ENCODE data around the gene CTNNBIP1.
A peak's percentile ranks its signal among the peaks of the same experiment; 100 is the strongest.

The CTNNBIP1 gene

GRCh38 chr1:9822490-9822889 is 87.6 kb downstream of the CTNNBIP1 start:
- peak overlapping the region; percentile 99 for H3K27ac ChIP-seq
- TF ChIP-seq, protein P1, sequence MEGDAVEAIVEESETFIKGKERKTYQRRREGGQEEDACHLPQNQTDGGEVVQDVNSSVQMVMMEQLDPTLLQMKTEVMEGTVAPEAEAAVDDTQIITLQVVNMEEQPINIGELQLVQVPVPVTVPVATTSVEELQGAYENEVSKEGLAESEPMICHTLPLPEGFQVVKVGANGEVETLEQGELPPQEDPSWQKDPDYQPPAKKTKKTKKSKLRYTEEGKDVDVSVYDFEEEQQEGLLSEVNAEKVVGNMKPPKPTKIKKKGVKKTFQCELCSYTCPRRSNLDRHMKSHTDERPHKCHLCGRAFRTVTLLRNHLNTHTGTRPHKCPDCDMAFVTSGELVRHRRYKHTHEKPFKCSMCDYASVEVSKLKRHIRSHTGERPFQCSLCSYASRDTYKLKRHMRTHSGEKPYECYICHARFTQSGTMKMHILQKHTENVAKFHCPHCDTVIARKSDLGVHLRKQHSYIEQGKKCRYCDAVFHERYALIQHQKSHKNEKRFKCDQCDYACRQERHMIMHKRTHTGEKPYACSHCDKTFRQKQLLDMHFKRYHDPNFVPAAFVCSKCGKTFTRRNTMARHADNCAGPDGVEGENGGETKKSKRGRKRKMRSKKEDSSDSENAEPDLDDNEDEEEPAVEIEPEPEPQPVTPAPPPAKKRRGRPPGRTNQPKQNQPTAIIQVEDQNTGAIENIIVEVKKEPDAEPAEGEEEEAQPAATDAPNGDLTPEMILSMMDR (conservative IDR thresholded peaks at IDR 0.05), result no peak

DNA sequence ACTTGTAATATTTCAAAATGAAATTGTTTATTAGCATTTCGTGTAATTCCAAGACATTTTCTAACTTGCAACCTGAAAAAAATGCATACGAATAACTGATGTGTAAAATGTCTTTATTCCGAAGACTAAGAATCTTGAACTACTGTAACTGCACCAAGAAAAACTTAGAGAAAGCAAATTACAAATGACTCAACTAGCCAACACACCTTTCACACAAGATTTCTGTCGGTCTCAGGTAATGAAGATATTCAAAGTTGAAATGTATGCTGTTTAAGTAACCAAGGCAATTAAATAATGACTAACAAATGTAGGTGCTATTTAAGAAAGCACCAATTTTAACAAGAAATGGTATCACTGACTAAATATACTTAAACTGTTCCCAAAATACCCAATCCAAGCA is 88.4 kb downstream of the CTNNBIP1 start:
- TF ChIP-seq, protein P1 (conservative IDR thresholded peaks at IDR 0.05), result no peak
- H3K27ac ChIP-seq, result peak overlapping the region; percentile 99

DNA sequence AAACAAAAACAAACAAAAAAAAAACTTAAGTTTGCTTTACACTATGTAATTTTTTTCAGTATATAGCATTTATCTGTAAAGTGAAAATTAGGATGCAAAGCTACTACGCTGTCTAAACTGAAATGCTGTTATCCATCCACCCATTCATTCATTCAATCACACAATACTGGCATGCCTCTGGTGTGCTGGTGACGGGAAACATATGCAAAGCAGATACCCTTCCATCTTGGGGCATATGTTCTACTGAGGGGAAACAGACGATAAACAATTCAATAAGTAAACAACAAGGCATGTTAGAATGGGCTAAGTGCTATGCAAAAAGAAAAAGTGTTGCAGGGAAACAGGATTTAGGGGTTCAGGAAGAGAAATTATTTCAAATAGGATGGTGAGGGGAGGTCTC is 89.5 kb downstream of the CTNNBIP1 start:
- TF ChIP-seq, protein P1 (conservative IDR thresholded peaks at IDR 0.05), result no peak
- H3K27ac ChIP-seq, result no peak overlapping the region; the same call in 1 of the 2 replicates

- H3K27ac ChIP-seq, result no peak overlapping the region
- TF ChIP-seq, protein P1 (conservative IDR thresholded peaks at IDR 0.05), result no peak
Observed at GRCh38 chr1:9817734-9818133, 92.3 kb downstream of the CTNNBIP1 start.

DNA sequence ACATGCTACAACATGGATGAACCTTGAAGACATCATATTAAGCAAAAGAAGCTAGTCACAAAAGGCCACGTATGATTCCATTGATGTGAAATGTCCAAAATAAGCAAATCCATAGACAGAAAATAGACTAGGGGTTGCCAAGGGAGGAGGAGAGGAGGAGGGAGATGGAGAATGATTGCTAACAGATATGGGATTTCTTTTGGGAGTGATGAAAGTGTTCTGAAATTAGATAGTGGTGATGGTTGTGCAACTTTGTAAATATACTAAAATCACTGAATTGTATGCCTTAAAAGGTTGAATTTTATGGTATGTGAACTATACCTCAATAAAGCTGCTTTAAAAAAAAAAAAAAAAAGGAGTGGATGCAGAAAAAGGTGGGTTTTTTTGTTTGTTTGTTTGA is 93.9 kb downstream of the CTNNBIP1 start:
- TF ChIP-seq, protein P1 (conservative IDR thresholded peaks at IDR 0.05), result no peak
- H3K27ac ChIP-seq, result no peak overlapping the region

- TF ChIP-seq, protein P1 (conservative IDR thresholded peaks at IDR 0.05), result no peak
- no peak overlapping the region for H3K27ac ChIP-seq
Observed at GRCh38 chr1:9815150-9815549, 94.9 kb downstream of the CTNNBIP1 start.

- TF ChIP-seq, protein P1 (conservative IDR thresholded peaks at IDR 0.05), result no peak
Observed at GRCh38 chr1:9814619-9815018, 95.5 kb downstream of the CTNNBIP1 start.

More at GRCh38 chr1:9814619-9815018, 95.5 kb downstream of the CTNNBIP1 start:
- H3K27ac ChIP-seq, result no peak overlapping the region

Data from VCaP (cell line).